Measurements from ENCODE around the gene ZFP69B.

ZFP69B gene

GRCh38 chr1:40435876-40436275 is 14.4 kb upstream of the ZFP69B start:
- no peak overlapping the region for H4K8ac ChIP-seq (ENCODE audit: low read depth, low read length)
- no CpG with 5 or more reads among the region's 4 CpGs for WGBS, 2 donors (ENCODE audit: extremely low coverage in 2 of 2, insufficient read length in 2 of 2, insufficient replicate concordance in 1 of 2)
- no peak overlapping the region for H3K4me2 ChIP-seq (ENCODE audit: insufficient read depth, low read length, poor library complexity, severe bottlenecking)
- no peak overlapping the region for H4K91ac ChIP-seq (ENCODE audit: low read depth, low read length, poor library complexity)
- H3K9me3 ChIP-seq (replicated peaks in 1 of 2; ENCODE audit: control insufficient read depth in 2 of 2, insufficient read depth in 1 of 2, low read depth in 1 of 2, low read length in 2 of 2), result no peaks in the 10 kb centered on the region
- no peak overlapping the region for H3K4ac ChIP-seq (ENCODE audit: low read length)
- H2AK5ac ChIP-seq (ENCODE audit: low read depth, low read length), result no peak overlapping the region
- H3K79me1 ChIP-seq (ENCODE audit: low read depth, low read length), result no peaks in the 10 kb centered on the region
- H3K4me3 ChIP-seq (ENCODE audit: low read length in 2 of 2), result no peak overlapping the region
- H2BK12ac ChIP-seq (ENCODE audit: low read length), result no peak overlapping the region
- H3K27me3 ChIP-seq (ENCODE audit: control insufficient read depth in 3 of 3, insufficient read depth in 3 of 3, low read depth in 1 of 3, low read length in 3 of 3), result no peaks in the 10 kb centered on the region
- H3K27ac ChIP-seq (replicated peaks; ENCODE audit: low read length), result no peak overlapping the region
- H3K36me3 ChIP-seq (replicated peaks in 1 of 2; ENCODE audit: control insufficient read depth in 2 of 2, insufficient read depth in 2 of 2, low read length in 2 of 2), result no peaks in the 10 kb centered on the region
- H2BK15ac ChIP-seq (ENCODE audit: low read length), result no peak overlapping the region
- H3K4me1 ChIP-seq (ENCODE audit: control insufficient read depth in 2 of 2, insufficient read depth in 1 of 2, low read depth in 1 of 2, low read length in 2 of 2), result no peaks in the 10 kb centered on the region
- no peak overlapping the region for H3K18ac ChIP-seq (ENCODE audit: low read length)
- no peak overlapping the region for H3K23ac ChIP-seq (ENCODE audit: low read depth, low read length, poor library complexity)
- no peak overlapping the region for H2BK120ac ChIP-seq (ENCODE audit: low read depth, low read length)
- no peak overlapping the region for H3K14ac ChIP-seq (ENCODE audit: low read length)
- no peak overlapping the region for H2BK5ac ChIP-seq (ENCODE audit: low read length)
- no peak overlapping the region for H3K9ac ChIP-seq (ENCODE audit: low read depth, low read length, poor library complexity)
- no peak for DNase-seq (ENCODE audit: low spot score)
- H2AFZ ChIP-seq (ENCODE audit: low read length), result no peak overlapping the region

GRCh38 chr1:40438391-40439015 is 11.8 kb upstream of the ZFP69B start:
- H2AFZ ChIP-seq (ENCODE audit: low read length), result no peak overlapping the region
- H3K27me3 ChIP-seq (ENCODE audit: control insufficient read depth in 3 of 3, insufficient read depth in 3 of 3, low read depth in 1 of 3, low read length in 3 of 3), result no peaks in the 10 kb centered on the region
- no peaks in the 10 kb centered on the region for H3K79me1 ChIP-seq (ENCODE audit: low read depth, low read length)
- H2BK12ac ChIP-seq (ENCODE audit: low read length), result no peak overlapping the region
- no peak overlapping the region for H2AK5ac ChIP-seq (ENCODE audit: low read depth, low read length)
- no peak overlapping the region for H2BK120ac ChIP-seq (ENCODE audit: low read depth, low read length)
- H3K4me1 ChIP-seq (ENCODE audit: control insufficient read depth in 2 of 2, insufficient read depth in 1 of 2, low read depth in 1 of 2, low read length in 2 of 2), result no peaks in the 10 kb centered on the region
- H3K27ac ChIP-seq (replicated peaks; ENCODE audit: low read length), result no peak overlapping the region
- no peak for DNase-seq (ENCODE audit: low spot score)
- no peak overlapping the region for H4K8ac ChIP-seq (ENCODE audit: low read depth, low read length)
- no peak overlapping the region for H3K4ac ChIP-seq (ENCODE audit: low read length)
- no peak overlapping the region for H3K4me3 ChIP-seq (ENCODE audit: low read length in 2 of 2)
- no peak overlapping the region for H2BK15ac ChIP-seq (ENCODE audit: low read length)
- H3K9me3 ChIP-seq (replicated peaks in 1 of 2; ENCODE audit: control insufficient read depth in 2 of 2, insufficient read depth in 1 of 2, low read depth in 1 of 2, low read length in 2 of 2), result no peaks in the 10 kb centered on the region
- H3K23ac ChIP-seq (ENCODE audit: low read depth, low read length, poor library complexity), result no peak overlapping the region
- no peak overlapping the region for H4K91ac ChIP-seq (ENCODE audit: low read depth, low read length, poor library complexity)
- no peak overlapping the region for H2BK5ac ChIP-seq (ENCODE audit: low read length)
- H3K9ac ChIP-seq (ENCODE audit: low read depth, low read length, poor library complexity), result no peak overlapping the region
- no peaks in the 10 kb centered on the region for H3K36me3 ChIP-seq (replicated peaks in 1 of 2; ENCODE audit: control insufficient read depth in 2 of 2, insufficient read depth in 2 of 2, low read length in 2 of 2)
- H3K14ac ChIP-seq (ENCODE audit: low read length), result no peak overlapping the region
- WGBS, 2 donors (ENCODE audit: extremely low coverage in 2 of 2, insufficient read length in 2 of 2, insufficient replicate concordance in 1 of 2), result no CpG with 5 or more reads among the region's 3 CpGs
- H3K4me2 ChIP-seq (ENCODE audit: insufficient read depth, low read length, poor library complexity, severe bottlenecking), result no peak overlapping the region
- H3K18ac ChIP-seq (ENCODE audit: low read length), result no peak overlapping the region

GRCh38 chr1:40439247-40439646 is 11.0 kb upstream of the ZFP69B start:
- no peak overlapping the region for H3K9ac ChIP-seq (ENCODE audit: low read depth, low read length, poor library complexity)
- H3K79me1 ChIP-seq (ENCODE audit: low read depth, low read length), result no peaks in the 10 kb centered on the region
- H3K23ac ChIP-seq (ENCODE audit: low read depth, low read length, poor library complexity), result no peak overlapping the region
- H3K4ac ChIP-seq (ENCODE audit: low read length), result no peak overlapping the region
- no peak overlapping the region for H2BK15ac ChIP-seq (ENCODE audit: low read length)
- H3K27me3 ChIP-seq (ENCODE audit: control insufficient read depth in 3 of 3, insufficient read depth in 3 of 3, low read depth in 1 of 3, low read length in 3 of 3), result no peaks in the 10 kb centered on the region
- no peak overlapping the region for H2AK5ac ChIP-seq (ENCODE audit: low read depth, low read length)
- no peak overlapping the region for H2BK12ac ChIP-seq (ENCODE audit: low read length)
- H3K9me3 ChIP-seq (replicated peaks in 1 of 2; ENCODE audit: control insufficient read depth in 2 of 2, insufficient read depth in 1 of 2, low read depth in 1 of 2, low read length in 2 of 2), result no peaks in the 10 kb centered on the region
- no peaks in the 10 kb centered on the region for H3K4me1 ChIP-seq (ENCODE audit: control insufficient read depth in 2 of 2, insufficient read depth in 1 of 2, low read depth in 1 of 2, low read length in 2 of 2)
- no peak overlapping the region for H2BK120ac ChIP-seq (ENCODE audit: low read depth, low read length)
- no peak overlapping the region for H4K91ac ChIP-seq (ENCODE audit: low read depth, low read length, poor library complexity)
- no peak for DNase-seq (ENCODE audit: low spot score)
- H3K36me3 ChIP-seq (replicated peaks in 1 of 2; ENCODE audit: control insufficient read depth in 2 of 2, insufficient read depth in 2 of 2, low read length in 2 of 2), result no peaks in the 10 kb centered on the region
- H2AFZ ChIP-seq (ENCODE audit: low read length), result no peak overlapping the region
- no CpG with 5 or more reads among the region's 5 CpGs for WGBS, 2 donors (ENCODE audit: extremely low coverage in 2 of 2, insufficient read length in 2 of 2, insufficient replicate concordance in 1 of 2)
- H4K8ac ChIP-seq (ENCODE audit: low read depth, low read length), result no peak overlapping the region
- no peak overlapping the region for H3K4me3 ChIP-seq (ENCODE audit: low read length in 2 of 2)
- H3K4me2 ChIP-seq (ENCODE audit: insufficient read depth, low read length, poor library complexity, severe bottlenecking), result no peak overlapping the region
- no peak overlapping the region for H2BK5ac ChIP-seq (ENCODE audit: low read length)
- no peak overlapping the region for H3K14ac ChIP-seq (ENCODE audit: low read length)
- H3K27ac ChIP-seq (replicated peaks; ENCODE audit: low read length), result no peak overlapping the region
- H3K18ac ChIP-seq (ENCODE audit: low read length), result no peak overlapping the region

GRCh38 chr1:40450495-40451237 is 390 bp downstream of the ZFP69B start:
- Histone ChIP-seq H3K9me3 (replicated peaks in 1 of 2; ENCODE audit: control insufficient read depth in 2 of 2, insufficient read depth in 1 of 2, low read depth in 1 of 2, low read length in 2 of 2) (peaks cover 5 to 64% of the 10 kb centered on the region in 2 donors), H2AFZ (ENCODE audit: low read length) (peak overlapping the region; percentile 86), H4K91ac (ENCODE audit: low read depth, low read length, poor library complexity) (no peak overlapping the region), H3K18ac (ENCODE audit: low read length) (peak overlapping the region; percentile 91), H2BK5ac (ENCODE audit: low read length) (peak overlapping the region; percentile 7), H3K4me2 (ENCODE audit: insufficient read depth, low read length, poor library complexity, severe bottlenecking) (peak overlapping the region; percentile 89), H4K8ac (ENCODE audit: low read depth, low read length) (no peak overlapping the region), H3K27ac (replicated peaks; ENCODE audit: low read length) (peak overlapping the region; percentile 94), H3K36me3 (replicated peaks in 1 of 2; ENCODE audit: control insufficient read depth in 2 of 2, insufficient read depth in 2 of 2, low read length in 2 of 2) (peaks cover 4 to 33% of the 10 kb centered on the region in 2 donors), H3K27me3 (ENCODE audit: control insufficient read depth in 3 of 3, insufficient read depth in 3 of 3, low read depth in 1 of 3, low read length in 3 of 3) (no peaks in the 10 kb centered on the region), H3K4me3 (ENCODE audit: low read length in 2 of 2) (peak overlapping the region; percentile 75 to 92), H3K4ac (ENCODE audit: low read length) (no peak overlapping the region), H3K23ac (ENCODE audit: low read depth, low read length, poor library complexity) (no peak overlapping the region), H3K14ac (ENCODE audit: low read length) (peak overlapping the region; percentile 57), H2AK5ac (ENCODE audit: low read depth, low read length) (peak overlapping the region; percentile 85), H2BK15ac (ENCODE audit: low read length) (peak overlapping the region; percentile 74), H2BK120ac (ENCODE audit: low read depth, low read length) (no peak overlapping the region), H3K79me1 (ENCODE audit: low read depth, low read length) (peaks cover 5% of the 10 kb centered on the region), H2BK12ac (ENCODE audit: low read length) (no peak overlapping the region), H3K4me1 (ENCODE audit: control insufficient read depth in 2 of 2, insufficient read depth in 1 of 2, low read depth in 1 of 2, low read length in 2 of 2) (peaks cover 3 to 8% of the 10 kb centered on the region in 2 donors), H3K9ac (ENCODE audit: low read depth, low read length, poor library complexity) (peak overlapping the region; percentile 72)
- WGBS, 2 donors (ENCODE audit: extremely low coverage in 2 of 2, insufficient read length in 2 of 2, insufficient replicate concordance in 1 of 2), result no CpG with 5 or more reads among the region's 22 CpGs
- DNase-seq (ENCODE audit: low spot score), result no peak
